Ishikawa (cell line): ENCODE data around the gene TF.

ENCODE experiments used
- CEBPB ChIP-seq: IDR thresholded peaks from 2 replicates; pipeline ENCODE4 v1.6.1; 2012
- CREB1 ChIP-seq: IDR thresholded peaks from 2 replicates; pipeline ENCODE4 v1.6.1; 2012; ENCODE audit warnings: low read depth
- EGR1 ChIP-seq: IDR thresholded peaks from 2 replicates; pipeline ENCODE4 v1.6.1; 2012
- EP300 ChIP-seq: IDR thresholded peaks from 2 replicates; pipeline ENCODE4 v1.6.1; 2012; ENCODE audit warnings: borderline replicate concordance
- FOXM1 ChIP-seq: IDR thresholded peaks from 2 replicates; pipeline ENCODE4 v1.6.1; 2012; ENCODE audit warnings: low read depth, borderline replicate concordance
- NFIC ChIP-seq: IDR thresholded peaks from 2 replicates; pipeline ENCODE4 v1.6.1; 2012
- RAD21 ChIP-seq: IDR thresholded peaks from 2 replicates; pipeline ENCODE4 v1.6.1; 2012; ENCODE audit warnings: low read depth
- TAF1 ChIP-seq: IDR thresholded peaks from 2 replicates; pipeline ENCODE4 v1.6.1; 2012; ENCODE audit warnings: low read depth, mild to moderate bottlenecking
- TCF12 ChIP-seq: IDR thresholded peaks from 2 replicates; pipeline ENCODE4 v1.6.1; 2012; ENCODE audit warnings: low read depth
- TEAD4 ChIP-seq: IDR thresholded peaks from 2 replicates; pipeline ENCODE4 v1.6.1; 2012
- YY1 ChIP-seq: IDR thresholded peaks from 2 replicates; pipeline ENCODE4 v1.6.1; 2012; ENCODE audit warnings: low read depth
- ZBTB7A ChIP-seq: IDR thresholded peaks from 2 replicates; pipeline ENCODE4 v1.6.1; 2012; ENCODE audit warnings: low read depth
- TF ChIP-seq, protein P1 (sequence below): IDR thresholded peaks from 2 replicates; pipeline ENCODE4 v1.6.1; 2012
- TF ChIP-seq, protein P2 (sequence below): IDR thresholded peaks from 2 replicates; pipeline ENCODE4 v1.6.1; 2012; ENCODE audit warnings: low read depth, mild to moderate bottlenecking
- TF ChIP-seq, protein P3 (sequence below): IDR thresholded peaks from 2 replicates; pipeline ENCODE4 v1.6.1; 2012

Gene TF

DNA sequence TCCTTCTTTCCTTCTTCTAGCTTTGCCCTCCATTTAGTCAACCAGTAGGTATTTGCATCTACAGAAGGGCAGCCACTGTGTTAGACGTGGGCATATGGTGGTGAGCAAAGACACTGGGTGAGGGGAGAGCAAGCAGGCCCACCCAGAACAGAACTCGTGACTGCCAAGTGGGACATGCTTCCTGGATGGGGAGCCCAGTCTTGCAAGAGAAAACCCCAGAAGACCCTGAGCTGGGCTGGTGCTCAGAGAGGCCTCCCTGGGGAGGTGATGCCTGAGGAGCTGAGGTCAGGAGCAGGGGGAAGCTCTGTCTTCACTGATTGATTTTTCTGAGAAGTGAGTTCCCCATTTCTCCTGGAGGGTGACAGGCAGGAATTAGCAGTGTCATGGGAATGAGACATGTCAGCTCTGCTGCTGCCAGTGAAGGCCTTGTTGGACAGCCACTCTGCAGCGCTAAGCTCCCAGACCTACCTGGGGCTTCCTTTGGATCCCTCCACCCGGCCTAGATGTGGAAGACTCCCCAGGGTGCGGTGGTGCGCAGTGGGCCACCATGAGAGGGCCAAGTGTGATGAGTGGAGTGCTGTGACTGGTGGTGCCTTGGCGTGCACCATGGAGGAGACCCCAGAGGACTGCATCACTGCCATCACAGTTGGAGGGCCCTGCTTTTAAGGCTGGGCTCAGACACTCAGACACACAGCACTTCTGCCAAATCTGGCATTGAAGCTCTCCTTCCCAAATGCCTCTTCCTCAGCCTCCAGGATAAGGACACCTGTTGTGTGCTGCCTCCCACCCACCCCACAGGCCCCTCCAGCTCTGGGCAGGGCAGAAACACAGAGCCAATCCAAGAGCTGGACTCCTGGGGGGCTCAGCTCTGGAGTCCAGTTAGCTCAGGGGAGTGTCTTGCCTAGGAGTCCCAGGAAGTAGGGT, 44.5 kb upstream of the TF start:
- TF ChIP-seq EP300 (no peak), TCF12 (no peak), EGR1 (no peak), NFIC (no peak), CREB1 (no peak), RAD21 (no peak), CEBPB (no peak), YY1 (no peak), TAF1 (no peak), FOXM1 (no peak), TEAD4 (no peak), ZBTB7A (no peak)
- TF ChIP-seq, protein P1, sequence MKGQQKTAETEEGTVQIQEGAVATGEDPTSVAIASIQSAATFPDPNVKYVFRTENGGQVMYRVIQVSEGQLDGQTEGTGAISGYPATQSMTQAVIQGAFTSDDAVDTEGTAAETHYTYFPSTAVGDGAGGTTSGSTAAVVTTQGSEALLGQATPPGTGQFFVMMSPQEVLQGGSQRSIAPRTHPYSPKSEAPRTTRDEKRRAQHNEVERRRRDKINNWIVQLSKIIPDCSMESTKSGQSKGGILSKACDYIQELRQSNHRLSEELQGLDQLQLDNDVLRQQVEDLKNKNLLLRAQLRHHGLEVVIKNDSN = no peak
- TF ChIP-seq, protein P2, sequence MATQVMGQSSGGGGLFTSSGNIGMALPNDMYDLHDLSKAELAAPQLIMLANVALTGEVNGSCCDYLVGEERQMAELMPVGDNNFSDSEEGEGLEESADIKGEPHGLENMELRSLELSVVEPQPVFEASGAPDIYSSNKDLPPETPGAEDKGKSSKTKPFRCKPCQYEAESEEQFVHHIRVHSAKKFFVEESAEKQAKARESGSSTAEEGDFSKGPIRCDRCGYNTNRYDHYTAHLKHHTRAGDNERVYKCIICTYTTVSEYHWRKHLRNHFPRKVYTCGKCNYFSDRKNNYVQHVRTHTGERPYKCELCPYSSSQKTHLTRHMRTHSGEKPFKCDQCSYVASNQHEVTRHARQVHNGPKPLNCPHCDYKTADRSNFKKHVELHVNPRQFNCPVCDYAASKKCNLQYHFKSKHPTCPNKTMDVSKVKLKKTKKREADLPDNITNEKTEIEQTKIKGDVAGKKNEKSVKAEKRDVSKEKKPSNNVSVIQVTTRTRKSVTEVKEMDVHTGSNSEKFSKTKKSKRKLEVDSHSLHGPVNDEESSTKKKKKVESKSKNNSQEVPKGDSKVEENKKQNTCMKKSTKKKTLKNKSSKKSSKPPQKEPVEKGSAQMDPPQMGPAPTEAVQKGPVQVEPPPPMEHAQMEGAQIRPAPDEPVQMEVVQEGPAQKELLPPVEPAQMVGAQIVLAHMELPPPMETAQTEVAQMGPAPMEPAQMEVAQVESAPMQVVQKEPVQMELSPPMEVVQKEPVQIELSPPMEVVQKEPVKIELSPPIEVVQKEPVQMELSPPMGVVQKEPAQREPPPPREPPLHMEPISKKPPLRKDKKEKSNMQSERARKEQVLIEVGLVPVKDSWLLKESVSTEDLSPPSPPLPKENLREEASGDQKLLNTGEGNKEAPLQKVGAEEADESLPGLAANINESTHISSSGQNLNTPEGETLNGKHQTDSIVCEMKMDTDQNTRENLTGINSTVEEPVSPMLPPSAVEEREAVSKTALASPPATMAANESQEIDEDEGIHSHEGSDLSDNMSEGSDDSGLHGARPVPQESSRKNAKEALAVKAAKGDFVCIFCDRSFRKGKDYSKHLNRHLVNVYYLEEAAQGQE = no peak
- TF ChIP-seq, protein P3, sequence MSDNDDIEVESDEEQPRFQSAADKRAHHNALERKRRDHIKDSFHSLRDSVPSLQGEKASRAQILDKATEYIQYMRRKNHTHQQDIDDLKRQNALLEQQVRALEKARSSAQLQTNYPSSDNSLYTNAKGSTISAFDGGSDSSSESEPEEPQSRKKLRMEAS = no peak

DNA sequence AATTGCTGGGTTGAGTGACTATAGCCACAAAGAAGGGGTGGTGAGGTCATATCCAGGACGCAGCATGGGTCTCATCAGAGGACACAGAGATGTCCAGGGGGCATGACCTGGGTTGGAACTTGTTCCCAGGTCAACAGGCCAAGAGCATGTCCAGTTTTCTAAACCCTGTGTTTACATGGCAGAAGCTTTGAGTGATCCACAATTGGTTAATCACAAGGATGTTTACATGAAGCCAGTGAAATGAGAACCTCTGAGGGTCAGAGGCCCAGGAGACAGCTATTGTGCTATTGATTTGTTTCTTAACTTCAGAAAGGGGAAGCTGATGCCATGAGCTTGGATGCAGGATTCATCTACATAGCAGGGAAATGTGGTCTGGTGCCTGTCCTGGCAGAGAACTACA, 42.3 kb upstream of the TF start:
- TF ChIP-seq YY1 (no peak), TEAD4 (no peak), ZBTB7A (no peak), NFIC (no peak), RAD21 (no peak)

DNA sequence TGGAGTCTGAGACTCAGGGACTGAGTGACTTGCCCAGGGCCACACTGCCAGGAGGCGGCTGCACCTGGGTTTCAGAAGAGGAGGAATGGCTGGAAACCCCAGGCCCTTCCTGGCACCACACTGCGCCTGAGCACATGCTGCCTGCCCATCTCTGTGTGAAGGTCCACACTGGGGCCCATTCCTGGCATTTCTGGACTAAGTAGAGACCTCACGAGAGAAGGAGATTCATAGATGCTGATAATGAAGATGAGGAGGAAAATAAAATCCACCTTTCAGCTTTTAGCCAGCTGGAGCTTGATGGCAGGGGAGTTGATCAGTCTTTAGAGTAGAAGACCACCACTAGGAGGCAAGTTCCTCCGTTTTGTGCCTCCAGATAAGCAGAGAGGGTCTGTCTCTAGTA, 40.2 kb upstream of the TF start:
- TF ChIP-seq EP300 = no peak
- no peak for TF ChIP-seq ZBTB7A
- TF ChIP-seq CEBPB = no peak
- no peak for TF ChIP-seq RAD21

DNA sequence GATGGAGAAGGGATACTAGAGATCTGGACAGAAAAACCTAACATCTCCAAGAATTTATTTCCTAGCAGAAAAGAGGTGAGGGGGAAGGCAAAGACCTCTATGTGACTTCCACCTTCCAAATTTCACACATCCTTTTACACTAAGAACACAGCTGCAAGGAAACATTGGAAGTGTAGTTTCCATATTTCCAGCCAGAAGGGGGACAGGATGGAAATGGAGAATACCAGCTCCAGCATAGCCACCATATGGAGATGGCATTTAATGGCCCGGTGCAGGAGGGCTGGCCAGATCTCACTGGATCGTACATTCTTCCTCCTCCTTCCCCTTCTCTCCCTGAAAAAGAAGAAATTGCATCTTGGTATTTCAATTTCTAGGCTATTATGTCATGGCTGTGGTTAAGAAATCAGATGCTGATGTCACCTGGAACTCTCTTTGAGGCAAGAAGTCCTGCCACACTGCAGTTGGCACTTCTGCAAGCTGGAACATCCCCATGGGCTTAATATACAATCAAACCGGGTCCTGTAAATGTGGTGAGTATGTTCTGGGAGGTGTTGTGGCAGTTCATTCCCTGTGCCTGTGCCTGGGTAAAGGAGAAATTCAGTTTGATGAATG, 36.9 kb upstream of the TF start:
- TF ChIP-seq ZBTB7A = no peak
- no peak for TF ChIP-seq TCF12

DNA sequence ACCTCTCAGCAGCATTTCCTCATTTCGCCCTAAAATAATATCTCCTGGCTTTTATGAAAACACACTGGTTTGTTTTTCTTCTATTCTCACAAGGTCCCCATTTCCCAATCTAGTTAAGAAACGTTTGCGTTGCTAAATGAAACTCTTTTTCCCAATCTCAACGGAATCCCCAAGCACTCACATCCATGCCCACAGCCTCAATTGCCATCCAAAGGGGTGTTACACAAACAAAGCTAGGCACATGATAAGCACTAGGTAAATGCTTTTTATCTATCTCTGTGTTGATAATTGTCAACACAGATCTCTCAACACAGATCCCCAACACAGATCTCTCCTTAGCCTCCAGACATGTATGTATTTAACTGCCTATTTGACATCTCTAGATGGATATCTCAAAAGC, 35.2 kb upstream of the TF start:
- TF ChIP-seq, protein P2 = no peak
- no peak for TF ChIP-seq ZBTB7A
- TF ChIP-seq, protein P1 = no peak
- no peak for TF ChIP-seq RAD21
- no peak for TF ChIP-seq FOXM1
- TF ChIP-seq EP300 = no peak
- TF ChIP-seq CREB1 = no peak
- no peak for TF ChIP-seq TAF1
- no peak for TF ChIP-seq YY1
- TF ChIP-seq CEBPB = no peak
- no peak for TF ChIP-seq TCF12
- TF ChIP-seq, protein P3 = no peak
- no peak for TF ChIP-seq TEAD4
- no peak for TF ChIP-seq NFIC
- no peak for TF ChIP-seq EGR1

GRCh38 chr3:133712017-133712416, 34.2 kb upstream of the TF start:
- TF ChIP-seq, protein P3 = no peak
- TF ChIP-seq TCF12 = no peak
